ENCODE results near the gene MDGA2.

MDGA2 gene

DNA sequence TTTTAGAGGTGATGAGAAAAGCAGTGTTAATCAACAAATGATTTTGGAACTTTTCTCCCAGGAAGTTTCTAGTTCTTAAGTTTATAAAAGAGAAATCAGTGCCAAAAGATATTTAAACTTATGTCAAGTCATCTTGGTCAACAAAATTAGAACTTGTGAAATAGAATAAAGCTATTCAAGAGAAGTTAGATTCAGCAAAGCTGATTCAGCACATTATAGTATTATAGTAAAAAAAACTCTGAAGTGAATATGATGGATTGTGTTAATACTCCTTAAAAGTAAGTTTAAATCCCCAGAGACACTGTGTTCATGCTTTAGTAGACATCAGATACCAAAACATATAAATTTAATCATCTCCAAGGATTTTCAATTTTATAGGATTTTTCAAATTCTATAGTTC is 813.7 kb downstream of the MDGA2 start:
- DNase-seq: no peak

- DNase-seq: no peak
These were observed 834.3 kb downstream of the MDGA2 start for GRCh38 chr14:46840944-46841720.

GRCh38 chr14:46820291-46820690 is 855.1 kb downstream of the MDGA2 start:
- no peak for DNase-seq

DNA sequence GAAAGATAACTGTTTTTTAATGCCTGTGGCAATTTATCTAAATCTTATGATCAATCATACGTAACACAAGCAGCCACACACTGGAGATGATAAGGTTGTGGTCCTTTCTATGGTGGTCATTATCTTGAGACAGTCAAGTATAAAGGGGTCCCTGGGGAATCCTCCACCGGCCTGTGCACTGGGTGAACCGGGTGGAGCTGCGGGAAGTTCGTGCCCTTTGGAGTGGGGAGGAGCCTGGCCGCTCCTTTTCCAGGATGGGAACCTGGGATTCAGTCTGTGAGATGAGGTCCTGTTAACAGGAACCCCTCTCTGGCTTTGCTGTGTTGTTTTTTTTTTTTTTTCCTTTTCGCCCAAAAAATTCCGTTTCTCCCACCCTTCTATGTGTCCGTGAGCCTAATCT is 856.3 kb downstream of the MDGA2 start:
- no peak for DNase-seq

DNA sequence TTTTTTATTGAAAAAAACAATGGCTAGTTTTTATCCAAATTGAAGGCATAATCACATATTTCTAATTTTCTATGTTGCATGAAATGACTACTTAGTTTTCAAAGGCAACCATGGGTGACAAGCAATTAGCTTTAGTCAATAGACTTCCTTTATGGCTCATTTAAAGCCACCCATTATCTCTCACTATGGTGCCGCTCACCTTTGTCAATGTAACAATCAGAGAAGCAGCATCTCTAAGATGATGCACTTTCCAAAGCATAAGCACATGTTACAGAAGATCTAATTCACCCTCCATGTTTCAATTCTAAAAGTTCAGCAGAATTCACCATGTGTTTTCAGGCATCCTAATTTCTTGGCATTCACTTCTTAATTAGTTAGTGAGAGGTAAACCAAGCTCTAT is 857.3 kb downstream of the MDGA2 start:
- DNase-seq: no peak

DNA sequence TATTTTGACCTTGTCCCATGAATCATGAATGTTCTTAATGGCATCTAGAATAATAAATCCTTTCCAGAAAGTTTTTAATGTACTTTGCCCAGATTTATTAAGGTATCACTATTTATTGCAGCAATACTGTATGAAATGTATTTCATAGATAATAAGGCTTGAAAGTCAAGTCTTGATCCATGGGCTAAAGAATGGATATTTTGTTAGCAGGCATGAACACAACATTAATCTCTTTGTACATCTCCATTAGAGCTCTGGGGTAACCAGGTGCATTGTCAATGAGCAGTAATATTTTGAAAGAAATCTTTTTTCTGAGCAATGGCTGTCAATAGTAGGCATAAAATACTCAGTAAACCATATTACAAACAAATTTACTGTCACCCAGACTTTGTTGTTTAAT is 882.3 kb downstream of the MDGA2 start:
- DNase-seq: no peak

Measured in AML-193 (cell line).